ENCODE data around the gene DPP8. TPM values are rescaled to one million over a fixed set of nuclear protein-coding genes. Genes with fewer than 3 reads are reported as not detected.

DPP8 gene
- total RNA-seq, 1 experiment from 2014 or later: 27.1 TPM

DNA sequence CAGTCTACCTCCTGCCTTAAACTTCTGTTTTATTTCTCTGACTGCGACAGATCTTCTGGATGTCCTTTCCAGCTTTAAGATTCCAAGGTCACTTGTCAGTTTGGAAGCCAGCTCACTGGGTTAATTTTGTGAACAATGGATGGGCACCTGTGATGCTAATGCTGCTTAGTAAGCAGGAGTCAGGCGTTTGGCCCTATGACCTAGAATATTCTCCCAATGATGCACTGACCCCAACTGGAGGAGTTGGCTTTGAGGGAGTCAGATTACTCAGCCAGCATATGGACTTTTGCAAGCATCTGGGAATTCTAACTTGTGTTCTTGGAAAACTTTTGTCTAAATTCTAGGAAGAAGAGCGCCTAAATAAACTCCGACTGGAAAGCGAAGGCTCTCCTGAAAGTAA, 40.8 kb upstream of the DPP8 start:
- Histone ChIP-seq H2AFZ (ENCODE audit: low read depth, low read length, poor library complexity, severe bottlenecking) (no peak overlapping the region), H3K27ac (ENCODE audit: low read depth, low read length) (no peak overlapping the region), H3K36me3 (ENCODE audit: control insufficient read depth in 1 of 2, insufficient read depth in 2 of 2, low read length in 2 of 2) (peaks cover 12 to 41% of the 10 kb centered on the region in 2 experiments; a peak in 2 of 4 replicates), H3K4me2 (ENCODE audit: low read length) (no peak overlapping the region), H3K9ac (ENCODE audit: low read length) (no peak overlapping the region), H3K27me3 (ENCODE audit: insufficient read depth, low read length) (no peaks in the 10 kb centered on the region), H3K9me2 (ENCODE audit: insufficient read depth) (no peaks in the 10 kb centered on the region), H3K9me3 (ENCODE audit: control insufficient read depth in 1 of 2, insufficient read depth in 1 of 2, low read depth in 1 of 2, low read length in 2 of 2) (no peaks in the 10 kb centered on the region), H3K4me1 (ENCODE audit: control insufficient read depth in 1 of 2, insufficient read depth in 2 of 2, low read length in 2 of 2) (no peaks in the 10 kb centered on the region), H4K20me1 (ENCODE audit: insufficient read depth) (no peaks in the 10 kb centered on the region), H3K79me2 (ENCODE audit: insufficient read depth, low read length) (peaks cover 46% of the 10 kb centered on the region), H3K4me3 (replicated peaks in 1 of 2; ENCODE audit: low read depth in 1 of 2, low read length in 2 of 2) (no peak overlapping the region)
- RAD21 ChIA-PET (ENCODE audit: low non-redundant PET in 1 of 2, low total read pairs in 2 of 2, uncharacterized antibody in 2 of 2, unreplicated experiment in 2 of 2): no interaction called here
- CTCF ChIA-PET: no interaction called here
- no TSS peak for BruUV-seq (replicated peaks)
- no peak for DNase-seq (ENCODE audit: low read depth, low spot score)
- intact Hi-C loops (cut with micrococcal nuclease): no loop called here
- POLR2A ChIA-PET: interaction anchor here (1.1 kb wide), 1 partner anchor 20 kb away, joined by 3 read pairs; no protein-coding TSS in a partner anchor
- no peak for ATAC-seq
- TF ChIP-seq POLR2A (IDR thresholded peaks at IDR 0.05; ENCODE audit: borderline replicate concordance, extremely low read depth, insufficient read depth, insufficient read length): no peak
- TF ChIP-seq TCF7L2 (IDR thresholded peaks at IDR 0.05; ENCODE audit: borderline replicate concordance, extremely low read depth, insufficient read depth, insufficient read length): no peak
- TF ChIP-seq SP1 (IDR thresholded peaks at IDR 0.05; ENCODE audit: low read depth): no peak
- no peak for TF ChIP-seq CEBPB (IDR thresholded peaks at IDR 0.05; ENCODE audit: low read depth)
- no peak for TF ChIP-seq EZH2 (IDR thresholded peaks at IDR 0.05)
- no peak for TF ChIP-seq SRF (IDR thresholded peaks at IDR 0.05; ENCODE audit: low read depth)

DNA sequence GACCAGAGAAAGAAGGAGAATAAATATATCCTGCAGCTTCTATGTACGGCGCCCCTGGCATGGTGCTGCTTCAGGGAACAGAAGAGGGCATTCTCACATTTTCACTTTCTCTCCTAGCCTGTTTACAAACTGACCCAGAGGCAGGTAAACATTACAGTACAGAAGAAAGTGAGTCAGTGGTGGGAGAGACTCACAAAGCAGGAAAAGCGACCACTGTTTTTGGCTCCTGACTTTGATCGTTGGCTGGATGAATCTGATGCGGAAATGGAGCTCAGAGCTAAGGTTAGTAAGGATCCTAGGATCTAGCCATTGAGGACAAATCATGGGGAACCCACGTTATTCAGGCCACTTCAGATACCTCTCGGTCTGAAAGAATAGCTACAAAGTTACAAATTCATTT, 39.1 kb upstream of the DPP8 start:
- DNase-seq (ENCODE audit: low read depth, low spot score) (no peak), ATAC-seq (no peak)
- ChIA-PET RAD21 (ENCODE audit: low non-redundant PET in 1 of 2, low total read pairs in 2 of 2, uncharacterized antibody in 2 of 2, unreplicated experiment in 2 of 2) (no interaction called here), POLR2A (no interaction called here), CTCF (no interaction called here)
- H3K4me2 ChIP-seq (ENCODE audit: low read length): no peak overlapping the region
- no peaks in the 10 kb centered on the region for H3K27me3 ChIP-seq (ENCODE audit: insufficient read depth, low read length)
- peaks cover 55% of the 10 kb centered on the region for H3K79me2 ChIP-seq (ENCODE audit: insufficient read depth, low read length)
- BruUV-seq (replicated peaks): no TSS peak
- peaks cover 10 to 37% of the 10 kb centered on the region in 2 experiments; a peak in 2 of 4 replicates for H3K36me3 ChIP-seq (ENCODE audit: control insufficient read depth in 1 of 2, insufficient read depth in 2 of 2, low read length in 2 of 2)
- H3K4me3 ChIP-seq (replicated peaks in 1 of 2; ENCODE audit: low read depth in 1 of 2, low read length in 2 of 2): no peak overlapping the region
- intact Hi-C loops (cut with micrococcal nuclease): no loop called here
- no peak overlapping the region for H3K27ac ChIP-seq (ENCODE audit: low read depth, low read length)
- no peak overlapping the region for H2AFZ ChIP-seq (ENCODE audit: low read depth, low read length, poor library complexity, severe bottlenecking)
- H3K9ac ChIP-seq (ENCODE audit: low read length): no peak overlapping the region
- H4K20me1 ChIP-seq (ENCODE audit: insufficient read depth): peaks cover 4% of the 10 kb centered on the region; the same call in 1 of the 2 replicates
- no peaks in the 10 kb centered on the region for H3K4me1 ChIP-seq (ENCODE audit: control insufficient read depth in 1 of 2, insufficient read depth in 2 of 2, low read length in 2 of 2)
- H3K9me2 ChIP-seq (ENCODE audit: insufficient read depth): no peaks in the 10 kb centered on the region
- H3K9me3 ChIP-seq (ENCODE audit: control insufficient read depth in 1 of 2, insufficient read depth in 1 of 2, low read depth in 1 of 2, low read length in 2 of 2): no peaks in the 10 kb centered on the region
- TF ChIP-seq EZH2 (IDR thresholded peaks at IDR 0.05) (no peak), SRF (IDR thresholded peaks at IDR 0.05; ENCODE audit: low read depth) (no peak), CBX3 (IDR thresholded peaks at IDR 0.05; ENCODE audit: low read depth) (no peak), ZNF274 (IDR thresholded peaks at IDR 0.05; ENCODE audit: low read depth, low read length) (no peak), JUND (IDR thresholded peaks at IDR 0.05) (no peak), ELF1 (IDR thresholded peaks at IDR 0.05; ENCODE audit: borderline replicate concordance, low read depth) (no peak), ATF3 (IDR thresholded peaks at IDR 0.05) (no peak), POLR2AphosphoS5 (IDR thresholded peaks at IDR 0.05; ENCODE audit: low read depth, low read length) (no peak), YY1 (IDR thresholded peaks at IDR 0.05; ENCODE audit: extremely low read depth, insufficient replicate concordance, low read depth, low read length) (no peak), CTCF (IDR thresholded peaks at IDR 0.05 in 2 of 3, conservative IDR thresholded peaks at IDR 0.05 in 1 of 3; ENCODE audit: borderline replicate concordance in 1 of 3, insufficient read depth in 1 of 3, low read depth in 2 of 3, low read length in 2 of 3) (no peak), SIN3A (IDR thresholded peaks at IDR 0.05; ENCODE audit: low read depth) (no peak), REST (IDR thresholded peaks at IDR 0.05; ENCODE audit: low read depth) (no peak)

Measured in HCT116 (cell line).